ENCODE measurements around the gene SPATA16.
"Not testable (repeated sequence)": the region's sequence is repeated elsewhere in the genome, so short reads cannot be mapped to it uniquely, and the experiment has no call there.

The SPATA16 gene

GRCh38 chr3:172974969-172975368 is 166.1 kb downstream of the SPATA16 start:
- in situ Hi-C loops (cut with MboI; ENCODE audit: low pct_unique_long_range_greater_than_20kb, low sequenced_read_pairs, unreplicated experiment) = no loop called here
- TF ChIP-seq CTCF (IDR thresholded peaks at IDR 0.05; ENCODE audit: extremely low read depth, insufficient read depth, missing control alignments) = no peak
- no peak for DNase-seq (ENCODE audit: low spot score)

- DNase-seq (ENCODE audit: low spot score) = no peak
- TF ChIP-seq CTCF (IDR thresholded peaks at IDR 0.05; ENCODE audit: extremely low read depth, insufficient read depth, missing control alignments) = no peak
- in situ Hi-C loops (cut with MboI; ENCODE audit: low pct_unique_long_range_greater_than_20kb, low sequenced_read_pairs, unreplicated experiment) = no loop called here
These were observed 167.2 kb downstream of the SPATA16 start for GRCh38 chr3:172973799-172974198.

- TF ChIP-seq CTCF (IDR thresholded peaks at IDR 0.05; ENCODE audit: extremely low read depth, insufficient read depth, missing control alignments) = no peak
- no peak for DNase-seq (ENCODE audit: low spot score)
- in situ Hi-C loops (cut with MboI; ENCODE audit: low pct_unique_long_range_greater_than_20kb, low sequenced_read_pairs, unreplicated experiment) = no loop called here
These were observed 168.3 kb downstream of the SPATA16 start for GRCh38 chr3:172972717-172973116.

- TF ChIP-seq CTCF (IDR thresholded peaks at IDR 0.05; ENCODE audit: extremely low read depth, insufficient read depth, missing control alignments) = no peak
- DNase-seq (ENCODE audit: low spot score) = no peak
- in situ Hi-C loops (cut with MboI; ENCODE audit: low pct_unique_long_range_greater_than_20kb, low sequenced_read_pairs, unreplicated experiment) = no loop called here
These were observed 169.0 kb downstream of the SPATA16 start for GRCh38 chr3:172972067-172972466.

- in situ Hi-C loops (cut with MboI; ENCODE audit: low pct_unique_long_range_greater_than_20kb, low sequenced_read_pairs, unreplicated experiment) = no loop called here
- no peak for DNase-seq (ENCODE audit: low spot score)
- TF ChIP-seq CTCF (IDR thresholded peaks at IDR 0.05; ENCODE audit: extremely low read depth, insufficient read depth, missing control alignments) = no peak
These were observed 172.4 kb downstream of the SPATA16 start for GRCh38 chr3:172968646-172969045.

GRCh38 chr3:172965256-172965655 is 175.8 kb downstream of the SPATA16 start:
- TF ChIP-seq CTCF (IDR thresholded peaks at IDR 0.05; ENCODE audit: extremely low read depth, insufficient read depth, missing control alignments) = no peak
- in situ Hi-C loops (cut with MboI; ENCODE audit: low pct_unique_long_range_greater_than_20kb, low sequenced_read_pairs, unreplicated experiment) = no loop called here

GRCh38 chr3:172960626-172961182 is 180.3 kb downstream of the SPATA16 start:
- DNase-seq (ENCODE audit: low spot score); in situ Hi-C loops (cut with MboI; ENCODE audit: low pct_unique_long_range_greater_than_20kb, low sequenced_read_pairs, unreplicated experiment): not testable (repeated sequence)

More at GRCh38 chr3:172965256-172965655, 175.8 kb downstream of the SPATA16 start:
- DNase-seq (ENCODE audit: low spot score) = no peak
